NCI-H82 treated with DMSO at 0.1 percent for 48 hours (cell line): ENCODE measurements around the gene AK8.

ENCODE experiments used
- DNase-seq: peaks from one replicate; lab custom pipeline; 2025; ENCODE audit not compliant: unreplicated experiment; lab: John Stamatoyannopoulos, UW

AK8 gene

GRCh38 chr9:132877824-132878694, at the start of gene AK8:
TSS of gene AK8 (minus strand) at chr9:132878284. CDS start at chr9:132878255, 29 bp downstream.
- DNase-seq: no peak

GRCh38 chr9:132927704-132928103, 49.6 kb upstream of the AK8 start:
- no peak for DNase-seq

- DNase-seq: no peak
Observed at GRCh38 chr9:132923346-132923902, 45.3 kb upstream of the AK8 start.

- DNase-seq: no peak
Observed at GRCh38 chr9:132919614-132920268, 41.7 kb upstream of the AK8 start.

- DNase-seq: no peak
Observed at GRCh38 chr9:132914924-132915323, 36.8 kb upstream of the AK8 start.

- DNase-seq: no peak
Observed at GRCh38 chr9:132912131-132912530, 34.0 kb upstream of the AK8 start.

- no peak for DNase-seq
Observed at GRCh38 chr9:132910376-132910775, 32.3 kb upstream of the AK8 start.

GRCh38 chr9:132909311-132909710, 31.2 kb upstream of the AK8 start:
- no peak for DNase-seq

GRCh38 chr9:132908635-132909034, 30.6 kb upstream of the AK8 start:
- DNase-seq: no peak

GRCh38 chr9:132905726-132906125, 27.6 kb upstream of the AK8 start:
- DNase-seq: no peak

- DNase-seq: no peak
Observed at GRCh38 chr9:132903574-132904492, 25.7 kb upstream of the AK8 start.

GRCh38 chr9:132901858-132902831, 24.1 kb upstream of the AK8 start:
- no peak for DNase-seq

- no peak for DNase-seq
Observed at GRCh38 chr9:132898051-132898450, 20.0 kb upstream of the AK8 start.

- DNase-seq: no peak
Observed at GRCh38 chr9:132896906-132897305, 18.8 kb upstream of the AK8 start.

- DNase-seq: no peak
Observed at GRCh38 chr9:132896264-132896663, 18.2 kb upstream of the AK8 start.

GRCh38 chr9:132894862-132895835, 17.1 kb upstream of the AK8 start:
- no peak for DNase-seq

- no peak for DNase-seq
Observed at GRCh38 chr9:132894346-132894745, 16.3 kb upstream of the AK8 start.

- no peak for DNase-seq
Observed at GRCh38 chr9:132892400-132892799, 14.3 kb upstream of the AK8 start.

- no peak for DNase-seq
Observed at GRCh38 chr9:132888151-132888550, 10.1 kb upstream of the AK8 start.
